ENCODE measurements around the gene DHRS13. TPM values are rescaled to one million over a fixed set of nuclear protein-coding genes. Genes with fewer than 3 reads are reported as not detected.
A peak's percentile ranks its signal among the peaks of the same experiment; 100 is the strongest.

DHRS13 gene
- polyA plus RNA-seq, 3 donors: 3.7 to 4.5 (median 3.8) TPM

DNA sequence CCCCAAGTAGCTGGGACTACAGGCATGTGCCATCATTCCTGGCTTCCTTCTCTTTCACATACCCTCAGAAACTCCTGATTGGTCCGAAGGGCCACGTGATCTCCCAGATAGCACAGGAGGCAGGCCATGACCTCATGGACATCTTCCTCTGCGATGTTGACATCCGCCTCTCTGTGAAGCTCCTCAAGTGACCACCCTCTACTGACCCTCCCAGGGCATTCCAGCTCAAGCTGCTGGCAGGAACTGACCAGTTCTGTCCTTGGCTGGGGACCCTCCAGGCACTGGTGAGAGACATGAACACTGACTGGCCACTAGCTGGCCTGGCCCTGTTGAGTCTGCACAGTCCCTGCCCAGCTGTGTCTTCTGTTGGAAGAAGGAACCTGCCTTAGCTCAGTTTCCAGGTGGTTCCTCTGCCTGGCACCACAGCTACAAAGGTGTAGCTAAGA is 42.5 kb downstream of the DHRS13 start:
- Mint-ChIP-seq H3K4me1 (peaks cover 4% of the 10 kb centered on the region), H3K27ac (peak overlapping the region in 1 of 7 donors; percentile 4), H3K4me3 (no peak overlapping the region), H3K36me3 (peaks cover 35 to 54% of the 10 kb centered on the region in 2 donors), H3K9me3 (no peaks in the 10 kb centered on the region), H3K27me3 (ENCODE audit: low read depth in 3 of 3) (peaks cover 0 to 2% (median 0%) of the 10 kb centered on the region in 3 donors)
- H3K36me3 ChIP-seq (replicated peaks in 1 of 2; ENCODE audit: control insufficient read depth in 1 of 2, insufficient read depth in 2 of 2, low read length in 2 of 2): peaks cover 34 to 46% of the 10 kb centered on the region in 2 donors
- TF ChIP-seq, protein P1, sequence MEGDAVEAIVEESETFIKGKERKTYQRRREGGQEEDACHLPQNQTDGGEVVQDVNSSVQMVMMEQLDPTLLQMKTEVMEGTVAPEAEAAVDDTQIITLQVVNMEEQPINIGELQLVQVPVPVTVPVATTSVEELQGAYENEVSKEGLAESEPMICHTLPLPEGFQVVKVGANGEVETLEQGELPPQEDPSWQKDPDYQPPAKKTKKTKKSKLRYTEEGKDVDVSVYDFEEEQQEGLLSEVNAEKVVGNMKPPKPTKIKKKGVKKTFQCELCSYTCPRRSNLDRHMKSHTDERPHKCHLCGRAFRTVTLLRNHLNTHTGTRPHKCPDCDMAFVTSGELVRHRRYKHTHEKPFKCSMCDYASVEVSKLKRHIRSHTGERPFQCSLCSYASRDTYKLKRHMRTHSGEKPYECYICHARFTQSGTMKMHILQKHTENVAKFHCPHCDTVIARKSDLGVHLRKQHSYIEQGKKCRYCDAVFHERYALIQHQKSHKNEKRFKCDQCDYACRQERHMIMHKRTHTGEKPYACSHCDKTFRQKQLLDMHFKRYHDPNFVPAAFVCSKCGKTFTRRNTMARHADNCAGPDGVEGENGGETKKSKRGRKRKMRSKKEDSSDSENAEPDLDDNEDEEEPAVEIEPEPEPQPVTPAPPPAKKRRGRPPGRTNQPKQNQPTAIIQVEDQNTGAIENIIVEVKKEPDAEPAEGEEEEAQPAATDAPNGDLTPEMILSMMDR (IDR thresholded peaks at IDR 0.05): no peak
- H4K20me1 ChIP-seq (ENCODE audit: insufficient read depth, low read length): no peaks in the 10 kb centered on the region
- no peaks in the 10 kb centered on the region for H3K9me3 ChIP-seq (replicated peaks in 1 of 2; ENCODE audit: control insufficient read depth in 1 of 2, insufficient read depth in 1 of 2, low read length in 2 of 2)
- H3K27me3 ChIP-seq (ENCODE audit: control insufficient read depth in 2 of 2, insufficient read depth in 2 of 2, low read length in 2 of 2): no peaks in the 10 kb centered on the region
- H3K4me3 ChIP-seq (replicated peaks in 1 of 3; ENCODE audit: low read depth in 2 of 3, low read length in 3 of 3): no peak overlapping the region
- H3K4me2 ChIP-seq (replicated peaks; ENCODE audit: extremely low read depth, low read length, poor library complexity, severe bottlenecking): no peak overlapping the region
- no peak overlapping the region for H2AFZ ChIP-seq (ENCODE audit: insufficient read depth, low read depth, low read length, poor library complexity, severe bottlenecking)
- DNase-seq: no peak
- H3K9ac ChIP-seq (ENCODE audit: insufficient read depth, low read length, poor library complexity, severe bottlenecking): no peak overlapping the region
- intact Hi-C loops (cut with micrococcal nuclease): no loop called here
- peaks cover 8% of the 10 kb centered on the region for H3K79me2 ChIP-seq (ENCODE audit: insufficient read depth, low read length)
- no peak overlapping the region for H3K27ac ChIP-seq (ENCODE audit: low read depth in 1 of 2, low read length in 2 of 2)
- H3K4me1 ChIP-seq (ENCODE audit: control insufficient read depth in 1 of 2, insufficient read depth in 2 of 2, low read length in 2 of 2): peaks cover 3 to 5% of the 10 kb centered on the region in 2 donors
- WGBS (ENCODE audit: insufficient coverage): 96% methylated on average over 4 of the region's 4 CpGs

DNA sequence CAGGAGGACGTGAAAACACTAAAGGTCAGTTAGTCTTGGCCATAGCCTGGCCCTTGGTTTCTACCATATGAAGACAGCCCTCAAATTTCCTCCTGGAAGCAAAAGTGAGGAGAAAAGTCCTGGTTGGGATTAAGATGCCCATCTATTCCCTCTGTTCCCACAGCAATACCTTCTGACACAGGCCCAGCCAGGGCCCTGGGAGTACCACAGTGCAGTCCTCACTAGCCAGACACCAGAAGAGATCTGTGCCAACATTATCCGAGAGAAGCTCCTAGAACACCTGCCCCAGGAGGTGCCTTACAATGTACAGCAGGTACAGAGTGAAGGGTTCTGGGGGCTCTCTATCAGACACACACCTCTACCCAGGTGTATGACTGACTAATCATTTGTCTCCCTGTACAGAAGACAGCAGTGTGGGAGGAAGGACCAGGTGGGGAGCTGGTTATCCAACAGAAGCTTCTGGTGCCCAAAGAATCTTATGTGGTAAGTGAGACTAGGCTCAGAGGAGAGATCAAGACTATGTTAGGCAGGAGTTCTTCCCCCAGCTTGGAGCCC is 44.0 kb downstream of the DHRS13 start:
- H3K4me3 ChIP-seq (replicated peaks in 1 of 3; ENCODE audit: low read depth in 2 of 3, low read length in 3 of 3): no peak overlapping the region
- intact Hi-C loops (cut with micrococcal nuclease): loop anchor here in 1 of 2 donors (10.0 kb wide), 1 partner anchor 94 kb away; no protein-coding TSS in a partner anchor
- DNase-seq: no peak
- H3K79me2 ChIP-seq (ENCODE audit: insufficient read depth, low read length): peaks cover 14% of the 10 kb centered on the region
- TF ChIP-seq, protein P1 (IDR thresholded peaks at IDR 0.05): no peak
- H2AFZ ChIP-seq (ENCODE audit: insufficient read depth, low read depth, low read length, poor library complexity, severe bottlenecking): no peak overlapping the region
- Mint-ChIP-seq H3K4me3 (no peak overlapping the region), H3K27me3 (ENCODE audit: low read depth in 3 of 3) (no peaks in the 10 kb centered on the region), H3K27ac (no peak overlapping the region), H3K4me1 (peaks cover 13% of the 10 kb centered on the region), H3K36me3 (peaks cover 35 to 54% of the 10 kb centered on the region in 2 donors), H3K9me3 (no peaks in the 10 kb centered on the region)
- H3K9ac ChIP-seq (ENCODE audit: insufficient read depth, low read length, poor library complexity, severe bottlenecking): no peak overlapping the region
- no peak overlapping the region for H3K27ac ChIP-seq (ENCODE audit: low read depth in 1 of 2, low read length in 2 of 2)
- no peaks in the 10 kb centered on the region for H4K20me1 ChIP-seq (ENCODE audit: insufficient read depth, low read length)
- no peak overlapping the region for H3K4me2 ChIP-seq (replicated peaks; ENCODE audit: extremely low read depth, low read length, poor library complexity, severe bottlenecking)
- peaks cover 34 to 46% of the 10 kb centered on the region in 2 donors for H3K36me3 ChIP-seq (replicated peaks in 1 of 2; ENCODE audit: control insufficient read depth in 1 of 2, insufficient read depth in 2 of 2, low read length in 2 of 2)
- no peaks in the 10 kb centered on the region for H3K27me3 ChIP-seq (ENCODE audit: control insufficient read depth in 2 of 2, insufficient read depth in 2 of 2, low read length in 2 of 2)
- peaks cover 12 to 17% of the 10 kb centered on the region in 2 donors for H3K4me1 ChIP-seq (ENCODE audit: control insufficient read depth in 1 of 2, insufficient read depth in 2 of 2, low read length in 2 of 2)
- no CpG with 5 or more reads among the region's 2 CpGs for WGBS (ENCODE audit: insufficient coverage)
- no peaks in the 10 kb centered on the region for H3K9me3 ChIP-seq (replicated peaks in 1 of 2; ENCODE audit: control insufficient read depth in 1 of 2, insufficient read depth in 1 of 2, low read length in 2 of 2)
